HG03565 (cell line): ENCODE results near the gene TIAM1.

ENCODE experiments used
- ATAC-seq: cut with Tn5 transposase; IDR thresholded peaks from one replicate; pipeline ENCODE4 v1.9.1; 2021; ENCODE audit warnings: mild to moderate bottlenecking, moderate library complexity; ENCODE audit not compliant: unreplicated experiment

Gene TIAM1

DNA sequence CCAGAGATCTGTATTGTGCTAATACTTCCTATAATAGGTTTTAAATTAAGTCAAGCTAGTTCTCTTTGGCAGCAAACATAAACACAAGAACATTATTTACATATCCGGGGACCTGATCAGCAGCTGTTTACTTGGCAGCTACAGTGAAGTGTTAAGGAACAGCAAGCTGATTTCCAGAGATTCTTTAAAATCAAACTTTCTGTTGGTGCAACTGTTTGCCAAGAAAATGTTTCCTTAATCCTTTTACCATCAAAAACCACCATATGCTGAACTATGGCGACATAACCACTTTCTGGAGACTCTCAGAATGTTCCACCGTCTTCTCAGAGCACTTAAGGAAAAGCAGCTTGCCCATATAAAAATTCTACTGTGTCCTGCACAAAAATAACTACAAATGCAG is 198.8 kb downstream of the TIAM1 start:
- ATAC-seq = no peak

GRCh38 chr21:31143036-31143435 is 201.0 kb downstream of the TIAM1 start:
- ATAC-seq = no peak

DNA sequence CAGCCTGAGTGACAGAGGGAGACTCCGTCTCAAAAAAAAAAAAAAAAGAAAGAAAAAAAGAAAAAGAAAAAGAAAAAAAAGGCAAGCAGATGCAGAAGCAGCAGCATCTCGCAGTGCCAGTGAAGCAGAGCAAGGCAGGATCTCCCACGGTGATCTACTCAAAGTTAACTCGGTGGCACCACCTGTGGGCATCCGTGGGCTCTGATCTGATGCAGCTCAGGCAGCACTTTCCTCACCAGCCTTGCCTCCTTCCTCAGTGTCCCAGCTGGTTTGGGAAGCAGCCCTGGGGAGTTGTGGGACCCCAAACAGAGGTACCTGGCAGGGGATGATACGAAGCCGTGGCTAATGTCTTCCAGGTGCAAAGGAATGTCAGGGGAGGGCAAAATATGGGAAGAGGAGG is 201.5 kb downstream of the TIAM1 start:
- no peak for ATAC-seq

GRCh38 chr21:31141389-31142000 is 202.6 kb downstream of the TIAM1 start:
- no peak for ATAC-seq

DNA sequence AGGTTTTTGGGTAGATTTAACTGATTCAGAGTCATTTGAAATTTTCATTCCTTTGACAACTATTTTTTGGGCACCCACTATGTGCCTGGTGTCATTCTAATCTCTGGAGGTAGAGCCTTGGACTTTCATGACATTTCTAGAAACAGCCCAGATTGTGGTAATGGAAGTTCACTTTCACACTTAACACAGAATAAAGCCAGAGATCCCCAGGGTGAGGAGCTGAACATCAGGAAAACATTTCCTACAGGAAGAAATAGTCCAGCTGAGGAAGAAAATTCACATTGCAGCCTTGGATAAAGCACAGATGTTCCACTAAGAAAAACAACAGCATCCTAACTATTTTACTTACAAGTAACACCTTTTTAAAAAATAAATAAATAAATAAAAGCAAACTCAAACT is 203.4 kb downstream of the TIAM1 start:
- no peak for ATAC-seq

DNA sequence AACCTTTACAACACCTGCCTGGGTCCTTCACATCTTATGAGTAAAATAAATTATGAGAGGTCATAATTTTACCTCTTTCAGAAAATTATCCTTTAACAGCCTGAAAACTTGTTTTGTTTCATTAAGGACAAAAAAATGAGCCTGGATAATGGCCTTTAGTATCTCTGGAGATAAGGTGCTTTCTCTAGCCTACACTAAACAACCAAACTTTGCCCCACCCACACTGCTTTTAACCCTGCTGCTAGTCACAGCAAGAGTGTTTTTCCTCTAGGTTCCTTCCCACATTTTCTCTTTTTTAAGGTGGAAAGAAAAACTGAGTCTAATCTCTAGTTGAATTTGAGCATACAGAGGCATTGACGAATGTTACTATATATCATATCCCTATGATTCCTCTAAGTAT is 204.0 kb downstream of the TIAM1 start:
- no peak for ATAC-seq

DNA sequence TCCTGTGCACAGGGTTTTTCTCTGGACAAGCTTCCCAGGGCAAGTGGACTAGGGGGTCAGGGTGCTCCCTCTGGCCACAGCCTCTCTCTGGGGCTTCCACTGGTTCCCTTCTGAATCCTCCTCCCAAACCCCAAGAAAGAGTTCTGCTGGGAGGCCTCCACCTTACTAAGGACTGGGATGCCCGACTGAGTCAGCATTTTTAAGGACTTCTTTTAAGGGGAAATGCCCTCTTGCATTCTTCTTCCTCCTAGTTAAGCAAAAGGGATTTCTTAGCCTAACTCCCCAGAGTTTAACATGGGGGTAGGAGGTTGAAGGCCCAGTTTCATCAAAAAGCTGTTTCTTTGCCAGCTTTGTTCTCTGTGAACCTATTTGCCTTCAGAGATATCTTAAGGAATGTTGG is 206.1 kb downstream of the TIAM1 start:
- no peak for ATAC-seq

DNA sequence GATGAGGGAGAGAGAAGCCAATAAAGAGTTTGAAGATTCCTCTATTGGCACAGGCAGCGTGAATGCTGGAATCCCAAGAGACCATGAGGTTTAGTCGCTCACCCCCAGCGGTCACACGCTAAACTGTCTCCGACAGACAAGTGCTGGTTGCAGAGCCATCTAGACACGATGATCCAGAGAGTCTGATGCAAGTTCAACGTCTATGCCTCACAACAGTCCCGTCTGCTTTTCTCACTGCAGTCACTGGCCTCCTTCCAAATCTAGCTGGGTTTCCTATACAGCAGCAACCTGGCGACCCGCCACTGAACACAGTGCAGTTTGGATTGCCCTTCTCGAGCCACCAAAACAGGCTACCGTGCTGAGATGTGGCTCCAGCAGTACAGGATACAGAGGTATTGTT is 207.2 kb downstream of the TIAM1 start:
- peak; percentile 45 for ATAC-seq

GRCh38 chr21:31135531-31136184 is 208.4 kb downstream of the TIAM1 start:
- no peak for ATAC-seq

GRCh38 chr21:31133243-31133830 is 210.7 kb downstream of the TIAM1 start:
- ATAC-seq = no peak

GRCh38 chr21:31132574-31133242 is 211.4 kb downstream of the TIAM1 start:
- ATAC-seq = peak; percentile 64

- ATAC-seq = peak; percentile 34
Measured at GRCh38 chr21:31130821-31131220, 213.2 kb downstream of the TIAM1 start.

GRCh38 chr21:31128234-31128633 is 215.8 kb downstream of the TIAM1 start:
- ATAC-seq = no peak

- peak; percentile 46 for ATAC-seq
Measured at GRCh38 chr21:31124010-31124409, 220.1 kb downstream of the TIAM1 start.

- no peak for ATAC-seq
Measured at GRCh38 chr21:31119199-31119598, 224.9 kb downstream of the TIAM1 start.

GRCh38 chr21:31117128-31117916 is 226.7 kb downstream of the TIAM1 start:
- ATAC-seq = no peak

- no peak for ATAC-seq
Measured at GRCh38 chr21:31115249-31115648, 228.8 kb downstream of the TIAM1 start.

DNA sequence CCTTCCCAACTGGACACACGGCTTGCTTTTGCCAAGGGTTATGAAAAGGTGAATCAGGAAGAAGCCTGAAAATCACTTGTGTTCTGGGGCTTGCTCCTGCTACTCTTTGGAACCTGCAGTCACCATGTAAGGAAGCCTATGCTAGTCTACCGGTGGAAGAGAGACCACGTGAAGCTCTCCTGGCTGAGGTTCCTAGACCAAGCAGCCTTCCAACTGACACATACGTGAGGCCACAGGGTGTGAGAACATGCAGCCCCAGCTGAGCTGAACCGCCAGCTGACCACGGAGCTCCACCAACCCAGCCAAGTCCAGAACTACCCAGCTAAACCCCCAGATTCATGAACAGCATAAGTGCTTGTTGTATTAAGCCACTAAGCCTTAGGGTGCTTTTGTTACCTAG is 233.0 kb downstream of the TIAM1 start:
- no peak for ATAC-seq

DNA sequence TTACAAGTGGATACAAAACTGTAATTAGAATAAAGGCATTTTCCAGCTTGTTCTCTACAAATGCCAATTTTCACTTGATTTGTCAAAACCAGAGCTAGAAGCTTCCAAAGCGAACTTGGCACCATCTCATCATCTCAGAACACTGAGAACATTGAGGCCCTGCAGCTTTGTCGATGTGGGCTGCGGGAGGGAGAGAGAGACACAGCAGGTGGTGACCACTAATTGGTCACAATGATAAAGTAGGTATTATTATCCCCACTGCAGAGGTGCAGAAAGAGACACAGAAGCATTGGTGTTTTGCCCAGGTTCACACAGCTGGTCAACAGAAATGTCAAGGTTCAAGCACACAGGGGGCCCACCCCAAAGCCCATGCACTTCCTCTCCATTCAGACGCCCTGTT is 233.6 kb downstream of the TIAM1 start:
- ATAC-seq = no peak

DNA sequence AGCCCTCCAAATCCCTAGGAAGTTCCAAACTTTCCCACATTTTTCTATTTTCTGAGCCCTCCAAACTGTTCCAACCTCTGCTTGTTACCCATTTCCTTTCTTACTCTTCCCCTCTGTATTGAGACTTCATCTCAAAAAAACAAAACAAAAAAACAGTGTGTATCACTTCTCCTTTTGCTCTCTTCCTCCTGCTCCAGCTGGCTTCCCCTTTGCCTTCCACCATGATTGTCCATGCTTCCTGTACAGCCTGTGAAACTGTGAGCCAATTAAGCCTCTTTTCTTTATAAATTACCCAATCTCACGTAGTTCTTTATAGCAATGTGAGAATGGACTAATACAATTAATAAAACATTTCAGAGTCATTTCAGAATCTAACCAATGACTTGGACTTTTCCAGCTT is 236.2 kb downstream of the TIAM1 start:
- no peak for ATAC-seq

DNA sequence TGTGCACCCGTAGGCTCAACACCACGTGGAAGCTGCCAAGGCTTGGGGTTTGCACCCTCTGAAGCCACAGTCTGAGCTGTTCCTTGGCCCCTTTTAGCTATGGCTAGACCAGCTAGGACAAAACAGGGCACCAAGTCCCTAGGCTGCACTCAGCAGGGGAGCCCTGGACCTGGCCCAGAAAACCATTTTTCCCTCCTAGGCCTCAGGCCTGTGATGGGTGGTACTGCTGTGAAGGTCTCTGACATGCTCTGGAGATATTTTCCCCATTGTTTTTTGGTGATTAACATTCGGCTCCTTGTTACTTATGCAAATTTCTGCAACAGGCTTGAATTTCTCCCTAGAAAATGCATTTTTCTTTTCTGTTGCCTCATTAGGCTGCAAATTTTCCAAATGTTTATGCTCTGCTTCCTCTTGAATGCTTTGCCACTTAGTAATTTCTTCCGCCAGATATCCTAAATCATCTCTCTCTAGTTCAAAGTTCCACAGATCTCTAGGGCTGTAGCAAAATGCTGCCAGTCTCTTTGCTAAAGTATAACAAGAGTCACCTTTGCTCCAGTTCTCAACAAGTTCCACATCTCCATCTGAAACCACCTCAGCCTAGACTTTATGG is 236.8 kb downstream of the TIAM1 start:
- no peak for ATAC-seq
